Measurements from ENCODE around the gene CALML5.

The CALML5 gene

GRCh38 chr10:5469353-5470061, 29.9 kb downstream of the CALML5 start:
- no peak for TF ChIP-seq CTCF (IDR thresholded peaks at IDR 0.05; ENCODE audit: low read depth, low read length)
- no peak for DNase-seq (ENCODE audit: extremely low read depth, low read depth)

- no peak for DNase-seq (ENCODE audit: extremely low read depth, low read depth)
- no peak for TF ChIP-seq CTCF (IDR thresholded peaks at IDR 0.05; ENCODE audit: low read depth, low read length)
Observed at GRCh38 chr10:5468262-5469106, 30.9 kb downstream of the CALML5 start.

- no peak for DNase-seq (ENCODE audit: extremely low read depth, low read depth)
- no peak for TF ChIP-seq CTCF (IDR thresholded peaks at IDR 0.05; ENCODE audit: low read depth, low read length)
Observed at GRCh38 chr10:5467634-5468255, 31.6 kb downstream of the CALML5 start.

- no peak for TF ChIP-seq CTCF (IDR thresholded peaks at IDR 0.05; ENCODE audit: low read depth, low read length)
- no peak for DNase-seq (ENCODE audit: extremely low read depth, low read depth)
Observed at GRCh38 chr10:5467207-5467535, 32.2 kb downstream of the CALML5 start.

- no peak for TF ChIP-seq CTCF (IDR thresholded peaks at IDR 0.05; ENCODE audit: low read depth, low read length)
- DNase-seq (ENCODE audit: extremely low read depth, low read depth): no peak
Observed at GRCh38 chr10:5466451-5467206, 32.7 kb downstream of the CALML5 start.

GRCh38 chr10:5465976-5466450, 33.4 kb downstream of the CALML5 start:
- DNase-seq (ENCODE audit: extremely low read depth, low read depth): no peak
- TF ChIP-seq CTCF (IDR thresholded peaks at IDR 0.05; ENCODE audit: low read depth, low read length): no peak
